Breast epithelium (tissue), 4 donors: Measurements from ENCODE around the gene CLPSL1. TPM values are rescaled to one million over a fixed set of nuclear protein-coding genes. Genes with fewer than 3 reads are reported as not detected.

ENCODE experiments used
- DNase-seq, 2 donors: peaks; one replicate each; pipeline ENCODE4 v3.0.0-alpha.2; 2019; ENCODE audit warnings: low spot score in 2 of 2
- H3K27ac ChIP-seq, 2 donors: fragments of 200-600 bp; sonication (generic) in 1 of 2; one replicate each; pipeline ENCODE4 v1.5.1; 2016 to 2019; ENCODE audit warnings: mild to moderate bottlenecking in 1 of 2
- H3K27me3 ChIP-seq, 2 donors: fragments of 200-600 bp; sonication (generic) in 1 of 2; one replicate each; pipeline versions ENCODE4 v1.5.1 to v1.6.0; 2017 to 2019; ENCODE audit warnings: control low read depth in 1 of 2, mild to moderate bottlenecking in 1 of 2
- H3K36me3 ChIP-seq: fragments of 200-600 bp; one replicate; pipeline ENCODE4 v1.5.1; 2019
- H3K4me1 ChIP-seq, 2 donors: fragments of 200-600 bp; sonication (generic); one replicate each; pipeline ENCODE4 v1.5.1; 2016 to 2019; ENCODE audit warnings: control low read depth in 1 of 2
- H3K4me3 ChIP-seq, 3 donors: fragments of 200-600 bp; sonication (generic); 1 replicate in 2 of 3; 2 replicates in 1 of 3; pipeline ENCODE4 v1.5.1; 2016 to 2019; ENCODE audit warnings: mild to moderate bottlenecking in 3 of 3, moderate library complexity in 2 of 3
- H3K9me3 ChIP-seq, 2 donors: fragments of 200-600 bp; sonication (generic) in 1 of 2; one replicate each; pipeline ENCODE4 v1.5.1; 2016 to 2019; ENCODE audit warnings: control low read depth in 1 of 2
- CTCF ChIP-seq, 3 donors: fragments of 450-650 bp; IDR thresholded peaks; one replicate each; pipeline ENCODE4 v1.5.1; 2016 to 2017; ENCODE audit warnings: antibody characterized with exemption in 3 of 3, mild to moderate bottlenecking in 3 of 3, moderate library complexity in 3 of 3
- POLR2A ChIP-seq: fragments of 450-650 bp; IDR thresholded peaks from one replicate; pipeline ENCODE4 v1.6.1; 2016; ENCODE audit warnings: antibody characterized with exemption, mild to moderate bottlenecking, moderate library complexity
- POLR2AphosphoS5 ChIP-seq, 3 donors: sonication (generic); formaldehyde crosslinking; IDR thresholded peaks; one replicate each; pipeline ENCODE4 v1.6.1; 2017; ENCODE audit warnings: antibody characterized with exemption in 3 of 3
- intact Hi-C: fragments of 100-400 bp; cut with DNase I; formaldehyde crosslinking; loops from one replicate; pipeline ENCODE4 v1.15.1; 2023; ENCODE audit warnings: low total_unique reads
- total RNA-seq, 3 donors: library from RNA; depleted of rRNA; stranded (reverse); fragments of >200 nt; gene quantifications; one replicate each; pipeline ENCODE4 v1.1.0, GENCODE V29; 2016

Gene CLPSL1
- total RNA-seq, 3 donors from 2014 or later, result 1.3 TPM; not detected in 2

GRCh38 chr6:35817515-35817914 is 36.7 kb downstream of the CLPSL1 start:
- intact Hi-C loops, result loop anchor here (5.0 kb wide), 1 partner anchor 520 kb away; the partner anchor contains the start of gene DEF6
- H3K4me1 ChIP-seq, result no peaks in the 10 kb centered on the region
- DNase-seq, result no peak
- H3K27ac ChIP-seq, result no peak overlapping the region
- H3K9me3 ChIP-seq, result peaks cover 3 to 9% of the 10 kb centered on the region in 2 donors
- no peaks in the 10 kb centered on the region for H3K36me3 ChIP-seq
- TF ChIP-seq POLR2AphosphoS5 (IDR thresholded peaks at IDR 0.05) (no peak), POLR2A (no peak), CTCF (IDR thresholded peaks at IDR 0.05) (no peak)
- no peaks in the 10 kb centered on the region for H3K27me3 ChIP-seq
- no peak overlapping the region for H3K4me3 ChIP-seq

GRCh38 chr6:35823601-35824000 is 42.8 kb downstream of the CLPSL1 start:
- Histone ChIP-seq H3K4me1 (no peaks in the 10 kb centered on the region), H3K36me3 (no peaks in the 10 kb centered on the region), H3K9me3 (no peaks in the 10 kb centered on the region), H3K27ac (no peak overlapping the region), H3K4me3 (no peak overlapping the region), H3K27me3 (no peaks in the 10 kb centered on the region)
- TF ChIP-seq POLR2AphosphoS5 (IDR thresholded peaks at IDR 0.05) (no peak), POLR2A (no peak), CTCF (IDR thresholded peaks at IDR 0.05) (no peak)
- intact Hi-C loops, result no loop called here
- no peak for DNase-seq

DNA sequence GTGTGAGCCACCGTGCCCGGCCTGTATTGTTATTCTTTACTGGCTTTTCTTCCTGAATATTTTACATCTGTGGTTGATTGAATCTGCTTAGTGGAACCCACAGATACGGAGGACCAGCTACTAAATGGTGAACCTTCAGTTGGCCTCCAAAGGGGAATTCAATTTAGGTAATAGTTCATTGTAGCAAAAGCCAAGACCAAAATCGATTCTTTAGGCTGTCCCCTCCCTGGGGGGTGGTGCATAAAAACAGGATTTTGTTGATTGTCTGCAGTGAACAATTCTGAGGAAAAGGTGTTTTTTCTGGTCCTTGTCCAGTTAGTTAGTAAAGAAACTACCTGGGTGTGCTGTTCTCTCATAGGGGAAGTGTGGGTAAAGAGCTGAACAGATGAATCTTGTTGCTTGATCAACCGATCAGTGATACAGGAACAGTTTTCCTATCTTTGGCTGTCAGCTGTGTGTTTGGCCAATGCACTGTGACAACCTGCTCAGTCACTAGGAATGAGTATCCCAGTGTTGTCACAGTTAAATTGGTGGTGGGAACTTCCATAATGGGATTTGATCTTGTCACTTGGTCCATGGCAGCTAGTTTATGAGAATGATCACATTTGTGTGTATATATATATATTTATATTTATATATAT is 43.9 kb downstream of the CLPSL1 start:
- H3K4me1 ChIP-seq, result no peaks in the 10 kb centered on the region
- no peaks in the 10 kb centered on the region for H3K36me3 ChIP-seq
- H3K9me3 ChIP-seq, result no peaks in the 10 kb centered on the region
- DNase-seq, result no peak
- no peak for TF ChIP-seq POLR2AphosphoS5 (IDR thresholded peaks at IDR 0.05)
- intact Hi-C loops, result no loop called here
- H3K4me3 ChIP-seq, result no peak overlapping the region
- no peaks in the 10 kb centered on the region for H3K27me3 ChIP-seq
- no peak overlapping the region for H3K27ac ChIP-seq

DNA sequence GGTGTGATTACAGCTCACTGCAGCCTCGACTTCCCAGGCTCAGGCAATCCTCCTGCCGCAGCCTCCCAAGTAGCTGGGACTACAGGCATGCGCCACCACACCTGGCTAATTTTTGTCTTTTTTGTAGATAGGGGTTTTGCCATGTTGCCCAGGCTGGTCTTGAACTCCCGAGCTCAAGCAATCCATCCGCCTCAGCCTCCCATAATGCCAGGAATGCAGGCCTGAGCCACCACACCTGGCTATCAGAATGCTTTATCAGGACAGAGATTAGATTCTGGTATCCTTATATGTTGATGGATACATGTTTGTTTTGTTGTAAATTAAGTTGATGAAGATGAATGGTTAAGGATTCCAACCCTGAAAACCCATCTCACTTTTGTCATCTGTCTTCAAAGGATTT is 48.5 kb downstream of the CLPSL1 start:
- no peaks in the 10 kb centered on the region for H3K9me3 ChIP-seq
- no peak overlapping the region for H3K27ac ChIP-seq
- H3K4me3 ChIP-seq, result no peak overlapping the region
- DNase-seq, result no peak
- no peaks in the 10 kb centered on the region for H3K27me3 ChIP-seq
- H3K36me3 ChIP-seq, result no peaks in the 10 kb centered on the region
- TF ChIP-seq CTCF (IDR thresholded peaks at IDR 0.05) (no peak), POLR2A (no peak)
- H3K4me1 ChIP-seq, result no peaks in the 10 kb centered on the region
- intact Hi-C loops, result no loop called here

DNA sequence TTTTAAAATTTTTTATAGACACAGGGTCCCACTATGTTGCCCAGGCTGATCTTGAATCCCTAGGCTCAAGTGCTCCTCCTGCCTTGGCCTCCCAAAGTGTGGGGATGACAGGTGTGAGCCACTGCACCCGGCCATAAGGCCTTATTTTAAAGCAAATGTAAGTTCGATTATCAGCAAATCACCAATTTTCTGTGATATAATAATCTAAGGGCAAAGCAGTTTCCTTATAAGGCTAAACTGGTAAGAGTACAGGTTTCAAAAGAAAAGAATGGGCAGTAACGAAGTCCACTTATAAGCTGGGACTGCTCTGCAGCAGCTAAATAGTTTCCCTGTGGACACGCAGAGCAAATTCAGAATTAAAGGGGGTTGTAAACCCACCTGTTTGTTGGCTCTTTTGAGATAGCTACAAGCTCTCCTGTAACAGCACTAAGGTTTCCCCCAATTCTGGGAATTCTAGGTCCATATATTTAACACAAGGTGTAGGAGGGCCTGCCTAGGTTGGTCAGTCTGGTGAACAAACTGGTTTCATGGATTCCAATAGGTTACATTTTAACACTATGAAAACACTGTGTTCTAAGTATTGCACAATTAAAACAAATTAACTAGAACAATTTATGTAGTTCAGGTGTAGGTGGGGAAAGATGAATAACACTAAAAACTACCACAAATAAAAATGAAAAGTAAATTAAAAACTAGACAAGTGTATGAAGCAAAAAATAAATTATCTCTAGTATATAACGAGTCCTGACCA is 50.6 kb downstream of the CLPSL1 start:
- DNase-seq, result no peak
- H3K27me3 ChIP-seq, result no peaks in the 10 kb centered on the region
- no peaks in the 10 kb centered on the region for H3K9me3 ChIP-seq
- no peak overlapping the region for H3K4me3 ChIP-seq
- no peaks in the 10 kb centered on the region for H3K36me3 ChIP-seq
- H3K4me1 ChIP-seq, result no peaks in the 10 kb centered on the region
- intact Hi-C loops, result no loop called here
- TF ChIP-seq POLR2A (no peak), POLR2AphosphoS5 (IDR thresholded peaks at IDR 0.05) (no peak), CTCF (IDR thresholded peaks at IDR 0.05) (no peak)
- no peak overlapping the region for H3K27ac ChIP-seq
